Stimulated activated CD4-positive, alpha-beta T cell treated with anti-CD3 and anti-CD28 coated beads, Interleukin-4, amount 100 ng/mL, for 48 hours (primary cell): ENCODE measurements around the gene FRAS1.
"Not testable (repeated sequence)": the region's sequence is repeated elsewhere in the genome, so short reads cannot be mapped to it uniquely, and the experiment has no call there.

Source experiments
- DNase-seq, 2 donors: peaks; one replicate each; pipeline ENCODE4 v3.0.0-alpha.2; 2020; ENCODE audit warnings: low read depth in 2 of 2

Gene FRAS1

DNA sequence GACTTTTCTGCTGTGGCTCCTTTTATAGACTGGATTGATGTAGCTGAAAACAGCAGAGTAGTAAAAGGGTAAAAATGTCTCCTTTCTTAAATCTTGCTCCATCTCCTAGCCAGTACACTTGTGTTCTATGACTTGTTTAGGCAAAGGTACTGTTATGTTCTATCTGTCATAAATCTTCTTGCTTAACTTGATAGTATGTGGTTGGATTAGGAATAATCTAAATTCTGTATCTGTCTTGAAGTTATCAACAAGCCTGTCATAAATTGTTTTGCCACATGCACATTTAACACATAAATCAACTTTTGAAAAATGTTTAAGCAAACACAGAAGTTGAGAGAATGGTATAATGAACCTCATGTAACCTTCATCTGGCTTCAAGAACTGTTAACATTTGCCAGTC lies 157.0 kb downstream of the FRAS1 start:
- no peak for DNase-seq

DNA sequence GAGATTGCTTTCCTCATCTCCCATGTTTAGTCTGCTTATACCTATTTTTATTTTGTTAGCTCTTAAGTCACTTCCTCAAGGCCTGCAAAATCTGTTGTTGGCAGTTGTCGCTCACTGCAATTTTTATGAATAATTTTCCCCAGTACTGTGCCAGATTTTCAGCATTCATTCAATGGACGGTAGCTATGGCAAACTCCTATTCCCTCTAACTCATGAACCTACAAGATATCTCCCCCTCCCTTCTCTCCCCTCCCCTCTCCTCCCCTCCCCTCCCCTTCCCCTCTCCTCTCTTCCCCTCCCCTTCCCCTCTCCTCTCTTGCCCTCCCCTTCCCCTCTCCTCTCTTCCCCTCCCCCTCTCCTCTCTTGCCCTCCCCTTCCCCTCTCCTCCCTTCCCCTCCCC lies 160.4 kb downstream of the FRAS1 start:
- DNase-seq = no peak

DNA sequence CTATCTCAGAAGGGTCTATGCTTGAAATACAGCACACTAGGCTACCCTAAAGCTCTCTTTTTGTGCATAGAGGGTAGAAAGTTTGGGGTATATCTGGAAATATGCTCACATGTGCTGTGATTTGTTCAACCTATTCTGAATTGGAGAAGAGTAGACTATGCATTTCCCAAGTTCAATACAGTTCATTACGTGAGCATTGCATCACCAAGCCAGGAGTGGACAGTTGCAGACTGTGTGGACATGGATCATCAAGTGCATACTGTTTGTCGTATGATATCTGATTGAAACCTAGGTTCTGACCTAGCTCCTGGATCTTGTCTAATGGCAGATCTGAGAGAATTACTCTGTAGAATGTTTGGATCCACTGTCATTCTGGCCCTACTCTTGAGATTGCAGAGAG lies 161.1 kb downstream of the FRAS1 start:
- DNase-seq = no peak

DNA sequence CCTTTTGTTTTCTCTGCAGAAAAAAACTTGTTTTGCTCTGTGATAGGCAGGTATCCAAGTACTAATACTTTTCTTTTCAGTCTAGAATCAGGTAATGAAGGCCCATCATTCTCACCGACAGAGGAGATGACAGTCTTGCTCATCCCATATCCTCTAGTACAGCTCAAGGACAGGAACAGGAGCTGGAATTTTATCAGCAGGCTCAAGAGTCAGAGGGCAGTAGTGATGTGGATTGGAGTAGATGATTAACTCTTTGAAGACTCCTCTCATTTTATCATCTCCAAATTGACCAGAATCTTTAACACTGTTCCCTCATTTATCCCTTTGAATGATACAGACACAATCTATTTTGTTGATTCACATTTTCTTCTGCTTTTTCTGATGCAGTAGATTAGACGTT lies 162.7 kb downstream of the FRAS1 start:
- no peak for DNase-seq

DNA sequence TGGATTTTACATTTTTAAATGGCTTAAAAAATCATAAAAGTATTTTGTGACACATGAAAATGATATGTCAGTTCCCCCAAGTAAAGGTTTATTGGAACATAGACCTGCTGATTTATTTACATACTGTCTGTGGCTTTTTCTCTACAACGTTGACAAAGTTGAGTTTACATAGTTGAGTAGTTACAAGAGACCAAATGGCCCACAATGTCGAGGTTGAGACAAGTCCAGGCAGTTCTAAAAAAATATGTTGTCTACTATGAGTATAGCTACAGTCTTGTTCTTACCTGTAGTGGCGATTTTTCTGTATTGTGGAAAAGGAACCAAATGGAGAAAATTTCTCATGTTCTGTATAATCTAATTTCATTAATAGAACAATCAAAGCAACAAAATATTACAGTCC lies 163.2 kb downstream of the FRAS1 start:
- DNase-seq = no peak

DNA sequence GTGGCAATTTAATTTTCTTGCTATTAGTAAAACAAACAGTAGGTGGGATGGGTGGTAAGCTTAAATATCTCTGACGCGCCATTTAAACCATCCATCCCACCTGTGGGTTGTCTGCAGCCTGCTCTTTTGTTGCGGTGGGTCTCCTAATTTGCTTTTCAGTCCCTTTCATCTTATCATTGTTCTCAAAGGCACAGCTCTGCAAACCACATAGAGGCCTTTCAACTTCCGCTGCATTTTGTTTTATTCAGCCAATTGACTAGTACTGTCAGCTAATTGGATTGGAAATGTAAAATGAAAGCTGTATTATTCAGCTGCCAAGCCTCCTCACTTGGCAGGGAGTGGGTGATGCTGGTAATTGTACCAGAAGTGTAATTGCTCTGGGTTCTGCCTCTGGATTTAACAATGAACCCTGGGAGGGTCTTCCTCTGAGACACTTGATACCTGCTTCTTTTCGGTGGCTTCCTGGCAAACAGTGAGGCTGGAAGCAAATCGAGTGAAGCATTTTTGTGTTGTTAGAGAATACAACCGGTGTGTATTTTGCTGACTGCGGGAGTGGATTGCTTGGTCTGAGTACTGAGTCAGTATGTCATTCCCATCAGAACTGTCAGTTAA lies 165.6 kb downstream of the FRAS1 start:
- no peak for DNase-seq

DNA sequence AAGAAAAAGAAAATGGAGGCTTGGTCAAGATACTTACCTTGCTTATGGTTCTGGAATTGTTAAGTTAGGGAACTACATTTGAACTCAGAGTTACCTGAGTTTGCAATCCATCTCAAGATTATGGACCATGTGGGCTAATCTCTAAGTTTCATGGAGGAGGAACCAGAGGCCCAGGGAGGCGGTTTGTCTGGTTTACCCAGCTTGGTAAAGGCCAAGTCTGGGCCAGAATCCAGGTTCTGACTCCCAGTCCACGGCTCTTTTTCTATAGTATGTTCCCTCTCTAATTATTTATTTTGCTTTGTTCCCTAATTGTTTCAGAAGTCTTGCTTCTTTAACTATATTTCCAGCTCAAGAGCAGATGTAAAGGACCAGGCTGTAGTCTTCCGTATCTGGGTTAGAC lies 168.1 kb downstream of the FRAS1 start:
- DNase-seq = no peak

DNA sequence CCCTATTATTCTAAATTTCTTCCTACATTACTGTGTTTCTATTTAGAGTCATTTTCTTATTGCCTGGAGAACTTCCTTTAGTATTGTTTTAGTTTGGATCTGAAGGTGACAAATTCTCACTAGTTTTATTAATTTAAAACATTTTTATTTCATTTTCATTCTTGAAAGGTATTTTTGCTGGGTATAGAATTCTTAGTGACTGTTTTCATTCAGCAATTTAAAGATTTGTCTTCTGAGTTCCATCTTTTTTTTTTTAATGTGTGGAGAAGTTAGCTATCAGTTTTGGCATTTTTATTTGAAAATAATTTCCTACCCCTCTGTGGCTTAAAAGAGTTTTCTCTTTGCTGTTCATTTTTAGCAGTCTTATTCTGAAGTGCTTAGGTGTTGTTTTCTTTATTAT lies 169.2 kb downstream of the FRAS1 start:
- DNase-seq = no peak

DNA sequence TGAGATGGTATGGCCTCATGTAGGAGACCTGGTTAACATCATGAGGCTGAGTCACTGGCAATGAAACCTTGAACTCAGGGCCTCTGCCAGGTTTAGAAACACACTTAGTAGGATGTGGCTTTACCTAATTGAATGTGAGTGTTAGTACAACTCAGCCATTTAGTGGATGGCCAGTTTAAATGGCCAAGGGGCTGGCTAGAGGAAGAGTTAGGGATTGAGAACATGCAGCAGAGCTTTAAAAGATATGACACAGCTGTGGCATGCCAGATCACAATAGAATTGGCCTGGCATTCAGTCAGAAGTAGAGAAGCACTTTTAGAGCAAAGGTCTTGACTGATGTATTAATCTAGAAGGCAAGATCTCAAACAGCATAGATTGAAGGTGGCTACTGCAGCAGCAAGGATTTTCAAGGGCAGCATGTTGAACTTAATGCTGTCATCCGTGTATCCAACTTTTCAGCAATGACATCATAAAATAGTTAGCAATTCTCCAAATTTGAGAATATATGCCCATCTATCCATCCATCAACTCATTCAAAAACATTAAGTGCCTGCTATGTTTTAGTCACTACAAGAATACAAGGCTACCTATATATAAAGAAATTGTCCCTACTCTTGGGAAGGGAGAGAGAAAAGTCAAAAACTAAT lies 170.4 kb downstream of the FRAS1 start:
- no peak for DNase-seq

DNA sequence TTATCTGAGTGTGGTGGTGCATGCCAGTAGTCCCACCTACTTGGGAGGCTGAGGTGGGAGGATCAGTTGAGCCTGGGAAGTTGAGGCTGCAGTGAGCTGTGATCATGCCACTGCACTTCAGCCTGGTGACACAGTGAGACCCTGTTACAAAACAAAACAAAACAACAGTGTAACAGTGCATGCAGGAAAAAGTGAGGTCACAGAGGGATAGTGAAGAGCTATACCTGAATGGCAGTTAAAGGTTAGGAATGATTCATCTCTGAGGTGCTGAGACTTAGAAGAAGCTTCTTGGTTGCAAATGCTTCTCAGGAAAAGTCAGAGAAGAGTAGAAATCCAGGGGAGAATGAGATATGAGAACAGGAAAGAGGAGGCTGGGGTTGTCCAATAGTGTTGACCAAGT lies 178.7 kb downstream of the FRAS1 start:
- no peak for DNase-seq

DNA sequence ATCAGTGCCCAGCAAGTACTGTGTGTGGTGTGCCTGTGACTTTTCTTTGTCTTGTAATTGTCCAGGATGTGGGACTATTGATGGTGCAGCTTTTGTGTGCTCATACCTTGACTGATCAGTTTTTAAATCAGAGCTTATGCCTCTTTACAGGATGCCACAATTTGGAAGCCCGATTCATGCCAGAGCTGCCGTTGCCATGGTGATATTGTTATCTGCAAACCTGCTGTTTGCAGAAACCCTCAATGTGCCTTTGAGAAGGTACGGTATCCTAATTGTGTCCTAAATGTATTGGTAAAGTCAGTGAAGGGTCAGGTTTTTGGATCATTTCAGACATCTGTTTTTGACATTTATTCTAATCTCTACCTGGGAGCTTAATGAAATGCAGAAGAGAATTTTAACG lies 180.2 kb downstream of the FRAS1 start:
- DNase-seq = no peak

DNA sequence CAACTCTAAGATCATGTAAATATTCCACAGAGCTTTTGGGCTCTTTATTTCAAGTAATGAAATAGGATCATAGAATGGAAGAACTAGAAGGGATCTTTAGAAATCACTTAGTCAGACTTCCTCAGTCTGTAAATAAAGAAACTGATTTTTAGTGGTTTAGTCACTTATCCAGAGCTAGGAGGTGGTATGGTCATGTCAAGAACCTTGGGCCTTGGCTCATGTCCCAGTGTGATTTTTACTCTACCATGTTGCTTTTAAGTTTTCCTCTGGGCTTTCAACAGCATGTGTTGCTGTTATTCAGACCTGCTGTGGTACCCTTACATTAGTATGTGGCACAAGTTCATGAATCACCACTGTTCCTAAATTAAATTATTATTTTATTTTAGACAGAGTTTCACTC lies 184.9 kb downstream of the FRAS1 start:
- DNase-seq = no peak

DNA sequence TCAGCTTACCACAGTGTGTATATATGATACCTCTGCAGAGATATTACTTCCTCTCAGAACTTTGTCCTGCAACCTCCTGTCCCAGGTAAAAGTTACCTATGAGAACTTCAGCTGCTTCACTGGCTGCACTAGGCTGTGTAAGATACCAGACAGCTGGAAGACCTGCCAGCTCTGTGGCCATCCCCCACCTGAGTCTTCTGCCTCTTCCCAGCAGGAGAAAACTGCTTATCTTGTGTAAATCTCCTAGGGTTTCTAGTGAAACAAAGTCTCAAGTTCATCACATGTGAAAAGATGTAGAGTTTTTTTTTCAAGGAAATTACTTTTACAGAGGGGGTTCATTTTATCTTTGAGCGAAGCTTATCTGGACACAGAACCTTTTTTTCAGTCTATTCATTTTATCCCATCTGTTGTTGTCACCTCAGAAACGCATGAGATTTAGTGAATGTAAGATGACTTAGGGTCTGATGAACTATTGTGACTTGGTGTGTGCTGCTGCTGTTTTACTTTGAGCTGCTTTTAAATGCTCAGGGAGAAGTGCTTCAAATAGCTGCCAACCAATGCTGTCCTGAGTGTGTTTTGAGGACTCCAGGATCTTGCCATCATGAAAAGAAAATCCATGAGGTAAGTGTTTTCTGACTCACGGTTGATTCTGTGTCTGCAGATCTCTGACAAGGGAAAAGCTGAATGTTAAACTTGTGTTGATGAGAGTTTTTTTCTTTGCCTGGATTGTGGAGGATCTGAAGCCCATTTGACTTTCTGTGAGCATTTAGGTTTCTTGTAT lies 187.8 kb downstream of the FRAS1 start:
- no peak for DNase-seq

DNA sequence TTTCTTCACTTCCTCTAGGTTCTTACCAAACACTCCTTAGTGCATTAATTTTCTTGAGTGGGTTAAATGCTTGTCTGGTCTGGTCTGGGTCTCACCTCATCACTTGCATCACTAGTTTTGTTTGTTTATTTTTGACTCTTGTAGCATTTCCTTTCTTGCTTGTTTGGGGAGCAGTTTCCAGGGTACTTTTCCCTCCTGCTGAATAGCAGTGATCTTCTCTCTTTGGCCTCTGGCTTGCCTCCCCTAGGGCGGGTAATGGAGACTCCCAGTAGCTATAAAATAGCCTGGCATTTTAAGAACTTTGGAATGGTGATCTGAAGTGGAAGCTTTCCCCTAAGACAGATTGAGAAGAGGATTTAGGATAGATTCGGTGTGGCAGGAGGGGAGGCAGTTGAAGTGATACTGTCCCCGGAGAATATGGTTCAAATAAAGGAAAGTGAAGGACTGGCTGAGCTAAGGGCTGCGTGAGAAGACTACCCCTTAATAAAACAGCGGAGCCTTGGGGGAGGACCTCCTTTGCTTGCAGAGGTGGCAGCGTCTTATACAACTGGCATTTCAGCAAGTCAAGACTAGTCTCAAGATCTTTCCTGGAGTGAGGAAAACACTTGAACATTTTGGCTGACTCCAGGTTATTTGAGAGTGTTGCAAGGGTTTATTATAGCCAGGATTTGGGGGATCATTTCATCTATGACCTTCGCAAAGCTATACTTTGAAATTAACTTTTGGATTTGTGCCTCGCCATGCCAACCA lies 190.6 kb downstream of the FRAS1 start:
- DNase-seq = no peak

DNA sequence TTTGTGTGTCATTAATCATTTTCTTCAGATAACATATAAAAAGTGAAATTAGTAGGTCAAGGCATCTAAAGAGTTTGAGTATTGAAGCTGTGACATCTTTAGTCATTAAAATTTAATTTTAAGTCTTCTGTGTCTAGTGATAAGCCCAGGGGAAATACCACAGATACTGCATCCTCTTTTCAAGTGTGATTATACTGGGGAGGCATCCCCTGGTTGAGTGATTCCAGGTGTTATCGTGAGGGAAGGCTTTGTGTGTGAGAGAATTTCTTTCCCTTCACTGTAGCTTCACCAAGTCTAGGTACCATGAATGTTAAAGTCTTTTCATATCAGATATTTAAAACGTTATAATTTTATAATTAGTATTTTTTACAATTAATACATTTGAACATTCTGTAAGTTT lies 193.4 kb downstream of the FRAS1 start:
- DNase-seq = no peak

DNA sequence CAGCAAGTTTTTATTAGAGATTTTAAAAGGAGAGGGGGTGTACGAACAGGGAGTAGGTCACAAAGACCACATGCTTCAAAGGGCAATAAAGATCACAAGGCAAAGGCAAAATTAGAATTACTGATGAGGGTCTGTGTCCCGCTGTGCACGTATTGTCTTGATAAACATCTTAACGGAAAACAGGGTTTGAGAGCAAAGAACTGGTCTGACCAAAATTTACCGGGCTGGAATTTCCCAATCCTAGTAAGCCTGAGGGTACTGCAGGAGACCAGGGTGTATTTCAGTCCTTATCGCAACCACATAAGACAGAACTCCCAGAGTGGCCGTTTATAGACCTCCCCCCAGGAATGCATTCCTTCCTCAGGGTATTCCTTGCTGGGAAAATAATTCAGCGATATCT lies 195.7 kb downstream of the FRAS1 start:
- not testable (repeated sequence) for DNase-seq

DNA sequence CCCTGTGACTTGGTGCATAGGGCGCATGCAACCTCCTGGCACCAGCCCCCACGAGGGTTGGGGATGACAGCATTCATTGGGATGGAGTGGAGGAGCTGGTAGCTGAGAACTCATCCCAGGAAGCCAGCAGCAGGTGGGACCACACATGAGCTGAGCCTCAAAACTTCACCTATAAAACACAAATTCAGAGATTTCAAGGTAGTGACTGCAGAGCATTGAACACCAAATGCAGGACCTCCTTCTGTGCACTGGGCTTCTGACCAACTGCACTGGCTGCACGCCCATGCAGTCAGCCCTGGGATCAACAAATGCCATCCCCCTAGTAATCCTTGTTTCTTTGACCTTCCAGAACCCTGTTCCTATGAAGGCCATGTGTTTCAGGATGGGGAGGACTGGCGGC lies 197.8 kb downstream of the FRAS1 start:
- no peak for DNase-seq

DNA sequence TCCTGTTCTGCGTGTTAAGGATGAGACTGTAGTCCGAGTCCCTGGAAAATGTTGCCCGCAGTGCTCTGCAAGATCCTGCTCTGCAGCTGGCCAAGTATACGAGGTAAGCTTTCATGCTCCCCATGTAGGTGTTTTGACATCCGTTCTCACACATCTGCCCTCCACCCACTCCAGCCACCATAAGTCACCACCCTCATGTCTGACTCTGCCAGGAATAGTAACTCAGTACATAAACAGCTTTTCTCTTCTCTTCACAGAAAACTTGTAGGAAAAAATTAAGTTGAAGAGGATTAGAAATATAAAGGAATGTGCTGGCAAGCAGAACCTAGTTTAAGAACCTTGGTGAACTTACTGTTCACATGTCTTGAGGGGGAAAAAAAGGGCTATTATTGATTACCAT lies 207.9 kb downstream of the FRAS1 start:
- DNase-seq = no peak

DNA sequence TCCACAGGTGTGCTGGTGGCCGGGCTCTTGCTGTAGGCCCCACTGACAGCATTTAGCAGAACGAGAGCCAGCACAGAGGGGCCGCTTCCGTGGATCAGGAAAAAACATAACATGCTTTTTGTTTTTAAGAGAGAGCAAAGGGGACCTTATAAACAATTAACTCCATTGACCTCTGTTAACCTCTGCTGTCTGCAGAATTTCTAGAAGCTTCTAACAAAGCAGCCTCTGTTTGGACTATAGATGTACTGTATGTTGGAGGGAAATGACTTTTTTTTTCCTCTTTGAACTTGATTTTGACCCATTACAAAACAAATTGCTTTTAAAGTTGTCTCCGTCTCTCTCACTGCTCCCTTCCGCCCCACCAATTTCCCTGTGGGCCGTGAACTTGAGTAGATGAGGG lies 210.7 kb downstream of the FRAS1 start:
- DNase-seq = no peak

DNA sequence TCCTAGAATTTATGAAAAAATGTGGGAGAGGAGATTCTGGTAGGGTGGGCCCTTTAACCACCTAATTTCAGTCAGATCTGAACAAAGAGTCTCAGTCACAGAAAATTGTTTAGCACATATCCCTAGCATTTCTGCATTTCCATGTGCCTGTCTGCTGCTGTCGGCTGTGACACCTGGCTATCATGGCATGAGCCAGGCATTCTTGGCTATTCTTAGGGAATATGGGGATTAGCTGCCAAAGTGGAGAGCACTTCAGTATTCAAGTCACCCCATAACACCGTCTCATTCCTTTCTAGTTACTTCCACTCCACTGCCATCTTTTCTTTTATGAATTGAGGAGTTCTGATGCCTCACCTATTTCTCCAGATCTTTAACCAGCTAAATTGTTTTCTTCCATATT lies 211.5 kb downstream of the FRAS1 start:
- DNase-seq = no peak

DNA sequence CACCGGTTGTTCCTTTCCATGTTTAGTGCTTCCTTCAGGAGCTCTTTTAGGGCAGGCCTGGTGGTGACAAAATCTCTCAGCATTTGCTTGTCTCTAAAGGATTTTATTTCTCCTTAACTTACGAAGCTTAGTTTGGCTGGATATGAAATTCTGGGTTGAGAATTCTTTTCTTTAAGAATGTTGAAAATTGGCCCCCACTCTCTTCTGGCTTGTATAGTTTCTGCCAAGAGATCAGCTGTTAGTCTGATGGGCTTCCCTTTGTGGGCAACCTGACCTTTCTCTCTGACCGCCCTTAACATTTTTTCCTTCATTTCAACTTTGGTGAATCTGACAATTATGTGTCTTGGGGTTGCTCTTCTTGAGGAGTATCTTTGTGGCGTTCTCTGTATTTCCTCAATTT lies 218.3 kb downstream of the FRAS1 start:
- not testable (repeated sequence) for DNase-seq

DNA sequence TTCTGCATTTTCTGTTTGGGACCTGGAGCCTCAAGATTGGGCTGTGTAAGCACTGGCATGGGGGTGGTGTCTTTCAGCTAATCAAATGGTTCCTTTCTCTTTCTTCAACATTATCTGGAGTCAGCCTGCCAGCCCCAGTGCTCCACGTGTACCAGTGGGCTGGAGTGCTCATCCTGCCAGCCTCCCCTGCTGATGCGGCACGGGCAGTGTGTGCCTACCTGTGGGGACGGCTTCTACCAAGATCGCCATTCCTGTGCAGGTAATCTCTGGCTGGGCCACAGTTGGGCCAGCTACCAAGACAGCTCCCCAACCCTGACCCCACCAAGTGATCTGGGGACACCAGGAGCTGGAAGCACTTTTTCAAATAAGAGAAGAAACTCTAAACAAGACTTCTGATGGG lies 229.2 kb downstream of the FRAS1 start:
- no peak for DNase-seq

DNA sequence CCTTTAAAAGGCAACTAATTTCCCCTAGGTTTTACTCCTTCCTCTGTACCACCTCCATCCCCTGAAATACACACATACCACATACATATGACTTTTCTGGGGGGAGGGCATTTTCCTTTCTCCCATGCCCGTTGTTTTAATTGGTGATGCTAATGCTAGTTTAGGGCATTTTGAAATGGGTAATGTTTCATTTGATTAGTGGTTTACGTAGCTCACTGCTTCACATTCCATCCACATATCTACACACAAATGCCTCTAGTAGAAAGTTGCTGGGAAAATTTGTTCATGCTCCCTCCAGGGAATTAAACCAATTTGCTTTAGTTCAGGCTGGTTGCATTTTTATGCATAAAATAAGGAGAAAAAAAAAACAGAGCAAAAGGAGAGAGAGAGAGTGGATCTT lies 231.2 kb downstream of the FRAS1 start:
- DNase-seq = no peak
